HepG2 (cell line): ENCODE measurements around the gene RFFL. TPM values are rescaled to one million over a fixed set of nuclear protein-coding genes. Genes with fewer than 3 reads are reported as not detected.

Experiments used
- ARHGAP35 ChIP-seq: sonication (generic); formaldehyde crosslinking; IDR thresholded peaks from 2 replicates; pipeline ENCODE4 v1.9.0; 2022; ENCODE audit warnings: mild to moderate bottlenecking, inconsistent platforms, moderate library complexity, missing genetic modification reagents, borderline replicate concordance
- ATAD3A ChIP-seq: sonication (generic); formaldehyde crosslinking; IDR thresholded peaks from 2 replicates; pipeline ENCODE4 v1.4.0; 2020; ENCODE audit warnings: missing genetic modification reagents
- CEBPG ChIP-seq: IDR thresholded peaks from 2 replicates; pipeline ENCODE4 v1.6.1; 2016
- CREB1 ChIP-seq, 2 experiments: fragments of 450-650 bp in 1 of 2; IDR thresholded peaks; 2 replicates each; pipeline ENCODE4 v1.6.1; 2016 to 2017; ENCODE audit warnings: control low read depth in 1 of 2, mild to moderate bottlenecking in 1 of 2, missing compliant biosample characterization in 1 of 2, missing genetic modification characterization in 1 of 2
- ELF1 ChIP-seq: sonication (generic); formaldehyde crosslinking; IDR thresholded peaks from 2 replicates; pipeline ENCODE4 v1.4.0; 2020; ENCODE audit warnings: missing genetic modification reagents
- EP300 ChIP-seq, 3 experiments: sonication (generic) in 1 of 3; formaldehyde crosslinking in 1 of 3; IDR thresholded peaks; 2 replicates each; pipeline versions ENCODE4 v1.5.1 to v1.6.1; 2011 to 2020; ENCODE audit warnings: low read depth in 2 of 3, low read length in 2 of 3, borderline replicate concordance in 1 of 3, improper control_type of control experiment in 1 of 3, mild to moderate bottlenecking in 1 of 3, missing genetic modification reagents in 1 of 3, moderate library complexity in 1 of 3
- ERF ChIP-seq: IDR thresholded peaks from 2 replicates; pipeline ENCODE4 v1.6.1; 2018; ENCODE audit warnings: missing biosample characterization, missing genetic modification reagents
- FOXP1 ChIP-seq, 2 experiments: fragments of 450-650 bp in 1 of 2; IDR thresholded peaks; 2 replicates each; pipeline ENCODE4 v1.6.1; 2017 to 2018; ENCODE audit warnings: antibody characterized with exemption in 1 of 2
- GATAD2A ChIP-seq: IDR thresholded peaks from 2 replicates; pipeline ENCODE4 v1.6.1; 2016
- HMG20A ChIP-seq: IDR thresholded peaks from 2 replicates; pipeline ENCODE4 v1.6.1; 2016; ENCODE audit warnings: borderline replicate concordance
- HNF4G ChIP-seq, 2 experiments: sonication (generic) in 1 of 2; formaldehyde crosslinking in 1 of 2; IDR thresholded peaks; 2 replicates each; pipeline versions ENCODE4 v1.4.0 to v1.6.1; 2011 to 2020; ENCODE audit warnings: borderline replicate concordance in 2 of 2, low read depth in 2 of 2, mild to moderate bottlenecking in 2 of 2, low read length in 1 of 2, missing genetic modification reagents in 1 of 2, moderate library complexity in 1 of 2
- MIXL1 ChIP-seq: IDR thresholded peaks from 2 replicates; pipeline ENCODE4 v1.6.1; 2016
- NCOA2 ChIP-seq: sonication (generic); formaldehyde crosslinking; IDR thresholded peaks from 2 replicates; pipeline ENCODE4 v1.8.0; 2022; ENCODE audit warnings: inconsistent platforms
- RFX3 ChIP-seq: IDR thresholded peaks from 2 replicates; pipeline ENCODE4 v1.6.1; 2016; ENCODE audit warnings: missing biosample characterization, missing genetic modification reagents
- RXRB ChIP-seq: IDR thresholded peaks from 2 replicates; pipeline ENCODE4 v1.6.1; 2016; ENCODE audit warnings: borderline replicate concordance, missing genetic modification reagents, missing compliant biosample characterization
- SOX5 ChIP-seq: IDR thresholded peaks from 2 replicates; pipeline ENCODE4 v1.6.1; 2016; ENCODE audit warnings: borderline replicate concordance
- TP53 ChIP-seq: sonication (generic); formaldehyde crosslinking; conservative IDR thresholded peaks from 2 replicates; pipeline ENCODE4 v1.4.0; 2020; ENCODE audit warnings: missing genetic modification reagents
- ZNF430 ChIP-seq: sonication (generic); formaldehyde crosslinking; IDR thresholded peaks from 2 replicates; pipeline ENCODE4 v1.9.0; 2021; ENCODE audit warnings: mild to moderate bottlenecking, missing genetic modification reagents
- polyA plus RNA-seq, 8 experiments: library from polyadenylated mRNA; depleted of rRNA in 3 of 8; stranded (reverse) in 7 of 8; unstranded in 1 of 8; fragments of >200 nt; fragmentation: Illumina TruSeq in 4 of 8; extraction: Trizol in 4 of 8; gene quantifications; 2 replicates each; pipeline versions ENCODE4 v1.2.1 to v1.2.3, GENCODE V29; 2011 to 2016; ENCODE audit warnings: low read depth in 4 of 8, missing spikeins in 1 of 8, mixed read lengths in 1 of 8; ENCODE audit not compliant: insufficient read depth in 1 of 8
- total RNA-seq, 5 experiments: library from RNA; depleted of rRNA; stranded (reverse); fragments of >200 nt; fragmentation: Illumina TruSeq; extraction: Trizol; gene quantifications; 2 replicates each; pipeline ENCODE4 v1.2.3, GENCODE V29; 2016; ENCODE audit warnings: low read depth in 1 of 5
- TF ChIP-seq, protein P1 (sequence below): IDR thresholded peaks from 2 replicates; pipeline ENCODE4 v1.6.1; 2016; ENCODE audit warnings: missing genetic modification reagents, missing compliant biosample characterization
- TF ChIP-seq, protein P2 (sequence below): sonication (generic); formaldehyde crosslinking; IDR thresholded peaks from 2 replicates; pipeline ENCODE4 v1.8.0; 2022; ENCODE audit warnings: missing genetic modification reagents, mild to moderate bottlenecking, moderate library complexity, borderline replicate concordance
- TF ChIP-seq, protein P3 (sequence below): sonication (generic); formaldehyde crosslinking; IDR thresholded peaks from 2 replicates; pipeline ENCODE4 v1.5.1; 2020; ENCODE audit warnings: mild to moderate bottlenecking, missing genetic modification reagents
- TF ChIP-seq, protein P4 (sequence below): sonication (generic); formaldehyde crosslinking; IDR thresholded peaks from 2 replicates; pipeline ENCODE4 v1.4.0; 2020; ENCODE audit warnings: mild to moderate bottlenecking, missing genetic modification reagents

The RFFL gene
- total and polyA plus RNA-seq, 2 of the 13 experiments (the other 11 are each of a cell fraction or from before 2014, with no cell fraction given), result 24.3 to 48.6 TPM

DNA sequence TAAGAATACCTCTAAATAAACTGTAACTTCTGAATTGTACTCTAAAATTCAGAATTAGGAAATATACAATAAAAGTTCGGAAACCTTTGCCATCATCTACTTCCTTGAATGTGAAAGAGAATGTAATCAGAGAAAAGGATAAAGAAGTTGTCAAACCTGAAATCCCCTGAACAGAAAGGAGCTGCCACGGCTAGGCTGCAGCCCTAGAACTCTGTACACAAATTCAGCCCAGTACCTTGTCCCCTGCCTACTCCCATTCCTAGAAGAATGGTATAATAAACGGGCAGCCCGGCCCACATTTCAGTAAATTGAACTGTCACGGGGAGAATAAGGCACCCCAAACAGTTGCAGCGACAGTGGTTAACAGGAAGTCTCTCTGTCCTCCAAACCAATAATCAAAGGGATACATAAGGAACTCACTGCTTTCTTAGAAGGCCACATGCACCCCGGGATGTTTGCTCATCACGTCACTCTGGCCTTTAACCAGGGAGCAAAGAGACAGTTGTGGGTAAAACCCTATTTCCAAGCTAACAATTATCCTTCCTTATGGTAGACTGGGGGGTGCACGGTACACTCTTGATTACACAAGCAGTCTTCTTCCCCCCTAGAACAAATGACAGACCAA, 24.3 kb upstream of the RFFL start (continued):
- TF ChIP-seq, protein P1, sequence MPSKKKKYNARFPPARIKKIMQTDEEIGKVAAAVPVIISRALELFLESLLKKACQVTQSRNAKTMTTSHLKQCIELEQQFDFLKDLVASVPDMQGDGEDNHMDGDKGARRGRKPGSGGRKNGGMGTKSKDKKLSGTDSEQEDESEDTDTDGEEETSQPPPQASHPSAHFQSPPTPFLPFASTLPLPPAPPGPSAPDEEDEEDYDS (CRISPR knock-in tag), result peak; percentile 34; the same call in 1 of the 2 replicates
- 0 out of 2 replicates have a peak, but pooled peaks have one; percentile 13 for TF ChIP-seq ZNF430 (CRISPR knock-in tag)
- TF ChIP-seq HNF4G (IDR thresholded peaks at IDR 0.05; ENCODE audit: borderline replicate concordance, low read depth, low read length), result peak; percentile 33
- no peak for TF ChIP-seq HNF4G (CRISPR knock-in tag; IDR thresholded peaks at IDR 0.05; ENCODE audit: borderline replicate concordance, low read depth)
- no peak for TF ChIP-seq TP53 (CRISPR knock-in tag)
- TF ChIP-seq ARHGAP35 (CRISPR knock-in tag), result no peak
- peak in 1 of 2 experiments; percentile 14; a peak in 1 of 4 replicates for TF ChIP-seq EP300 (IDR thresholded peaks at IDR 0.05; ENCODE audit: low read depth in 2 of 2, low read length in 2 of 2)
- no peak for TF ChIP-seq EP300 (CRISPR knock-in tag; IDR thresholded peaks at IDR 0.05; ENCODE audit: borderline replicate concordance)
- TF ChIP-seq HMG20A (CRISPR knock-in tag), result 0 out of 2 replicates have a peak, but pooled peaks have one; percentile 8
- peak; percentile 31; the same call in 1 of the 2 replicates for TF ChIP-seq ERF
- TF ChIP-seq, protein P2, sequence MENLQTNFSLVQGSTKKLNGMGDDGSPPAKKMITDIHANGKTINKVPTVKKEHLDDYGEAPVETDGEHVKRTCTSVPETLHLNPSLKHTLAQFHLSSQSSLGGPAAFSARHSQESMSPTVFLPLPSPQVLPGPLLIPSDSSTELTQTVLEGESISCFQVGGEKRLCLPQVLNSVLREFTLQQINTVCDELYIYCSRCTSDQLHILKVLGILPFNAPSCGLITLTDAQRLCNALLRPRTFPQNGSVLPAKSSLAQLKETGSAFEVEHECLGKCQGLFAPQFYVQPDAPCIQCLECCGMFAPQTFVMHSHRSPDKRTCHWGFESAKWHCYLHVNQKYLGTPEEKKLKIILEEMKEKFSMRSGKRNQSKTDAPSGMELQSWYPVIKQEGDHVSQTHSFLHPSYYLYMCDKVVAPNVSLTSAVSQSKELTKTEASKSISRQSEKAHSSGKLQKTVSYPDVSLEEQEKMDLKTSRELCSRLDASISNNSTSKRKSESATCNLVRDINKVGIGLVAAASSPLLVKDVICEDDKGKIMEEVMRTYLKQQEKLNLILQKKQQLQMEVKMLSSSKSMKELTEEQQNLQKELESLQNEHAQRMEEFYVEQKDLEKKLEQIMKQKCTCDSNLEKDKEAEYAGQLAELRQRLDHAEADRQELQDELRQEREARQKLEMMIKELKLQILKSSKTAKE, result peak; percentile 57
- TF ChIP-seq, protein P3, sequence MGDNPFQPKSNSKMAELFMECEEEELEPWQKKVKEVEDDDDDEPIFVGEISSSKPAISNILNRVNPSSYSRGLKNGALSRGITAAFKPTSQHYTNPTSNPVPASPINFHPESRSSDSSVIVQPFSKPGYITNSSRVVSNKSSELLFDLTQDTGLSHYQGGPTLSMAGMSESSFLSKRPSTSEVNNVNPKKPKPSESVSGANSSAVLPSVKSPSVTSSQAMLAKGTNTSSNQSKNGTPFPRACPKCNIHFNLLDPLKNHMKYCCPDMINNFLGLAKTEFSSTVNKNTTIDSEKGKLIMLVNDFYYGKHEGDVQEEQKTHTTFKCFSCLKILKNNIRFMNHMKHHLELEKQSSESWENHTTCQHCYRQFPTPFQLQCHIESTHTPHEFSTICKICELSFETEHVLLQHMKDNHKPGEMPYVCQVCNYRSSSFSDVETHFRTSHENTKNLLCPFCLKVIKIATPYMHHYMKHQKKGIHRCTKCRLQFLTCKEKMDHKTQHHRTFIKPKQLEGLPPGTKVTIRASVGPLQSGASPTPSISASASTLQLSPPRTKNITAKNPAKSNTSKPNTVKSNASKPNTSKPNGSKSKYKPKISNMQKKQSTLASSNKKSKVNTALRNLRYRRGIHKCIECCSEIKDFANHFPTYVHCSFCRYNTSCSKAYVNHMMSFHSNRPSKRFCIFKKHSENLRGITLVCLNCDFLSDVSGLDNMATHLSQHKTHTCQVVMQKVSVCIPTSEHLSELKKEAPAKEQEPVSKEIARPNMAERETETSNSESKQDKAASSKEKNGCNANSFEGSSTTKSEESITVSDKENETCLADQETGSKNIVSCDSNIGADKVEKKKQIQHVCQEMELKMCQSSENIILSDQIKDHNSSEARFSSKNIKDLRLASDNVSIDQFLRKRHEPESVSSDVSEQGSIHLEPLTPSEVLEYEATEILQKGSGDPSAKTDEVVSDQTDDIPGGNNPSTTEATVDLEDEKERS, result peak; percentile 43; the same call in 1 of the 2 replicates
- TF ChIP-seq GATAD2A, result peak; percentile 22; the same call in 1 of the 2 replicates
- TF ChIP-seq CEBPG (CRISPR knock-in tag), result 0 out of 2 replicates have a peak, but pooled peaks have one; percentile 3
- no peak for TF ChIP-seq CREB1 (IDR thresholded peaks at IDR 0.05)
- peak; percentile 78 for TF ChIP-seq CREB1 (CRISPR knock-in tag; IDR thresholded peaks at IDR 0.05)
- peak; percentile 23; the same call in 1 of the 2 replicates for TF ChIP-seq MIXL1 (CRISPR knock-in tag)
- TF ChIP-seq, protein P4, sequence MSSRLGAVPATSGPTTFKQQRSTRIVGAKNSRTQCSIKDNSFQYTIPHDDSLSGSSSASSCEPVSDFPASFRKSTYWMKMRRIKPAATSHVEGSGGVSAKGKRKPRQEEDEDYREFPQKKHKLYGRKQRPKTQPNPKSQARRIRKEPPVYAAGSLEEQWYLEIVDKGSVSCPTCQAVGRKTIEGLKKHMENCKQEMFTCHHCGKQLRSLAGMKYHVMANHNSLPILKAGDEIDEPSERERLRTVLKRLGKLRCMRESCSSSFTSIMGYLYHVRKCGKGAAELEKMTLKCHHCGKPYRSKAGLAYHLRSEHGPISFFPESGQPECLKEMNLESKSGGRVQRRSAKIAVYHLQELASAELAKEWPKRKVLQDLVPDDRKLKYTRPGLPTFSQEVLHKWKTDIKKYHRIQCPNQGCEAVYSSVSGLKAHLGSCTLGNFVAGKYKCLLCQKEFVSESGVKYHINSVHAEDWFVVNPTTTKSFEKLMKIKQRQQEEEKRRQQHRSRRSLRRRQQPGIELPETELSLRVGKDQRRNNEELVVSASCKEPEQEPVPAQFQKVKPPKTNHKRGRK (CRISPR knock-in tag), result no peak
- 0 out of 2 replicates have a peak, but pooled peaks have one; percentile 8 for TF ChIP-seq ELF1
- no peak for TF ChIP-seq ATAD3A (CRISPR knock-in tag)
- TF ChIP-seq RXRB (CRISPR knock-in tag), result peak; percentile 6; the same call in 1 of the 2 replicates
- 0 out of 2 replicates have a peak, but pooled peaks have one; percentile 10 for TF ChIP-seq SOX5 (CRISPR knock-in tag)
- no peak for TF ChIP-seq FOXP1 (IDR thresholded peaks at IDR 0.05)
- TF ChIP-seq FOXP1 (CRISPR knock-in tag; IDR thresholded peaks at IDR 0.05), result 0 out of 2 replicates have a peak, but pooled peaks have one; percentile 28
- no peak for TF ChIP-seq RFX3 (CRISPR knock-in tag)
- TF ChIP-seq NCOA2, result 0 out of 2 replicates have a peak, but pooled peaks have one; percentile 26
